Endometrial microvascular endothelial cells (primary cell): ENCODE results near the gene PARVB. TPM values are rescaled to one million over a fixed set of nuclear protein-coding genes. Genes with fewer than 3 reads are reported as not detected.
"Not testable (repeated sequence)": the region's sequence is repeated elsewhere in the genome, so short reads cannot be mapped to it uniquely, and the experiment has no call there.

Experiments
- in situ Hi-C: cut with HindIII; loops from 2 replicates; pipeline ENCODE4 v1.10.0; 2017; ENCODE audit warnings: low sequenced_read_pairs, low pct_unique_long_range_greater_than_20kb; ENCODE audit errors: inconsistent ontology term
- total RNA-seq: library from RNA; depleted of rRNA; stranded (reverse); fragments of >200 nt; gene quantifications from one replicate; pipeline ENCODE4 v1.2.3, GENCODE V29; 2015; ENCODE audit errors: inconsistent ontology term

The PARVB gene
- total RNA-seq, 1 donor from 2014 or later: 307 TPM

DNA sequence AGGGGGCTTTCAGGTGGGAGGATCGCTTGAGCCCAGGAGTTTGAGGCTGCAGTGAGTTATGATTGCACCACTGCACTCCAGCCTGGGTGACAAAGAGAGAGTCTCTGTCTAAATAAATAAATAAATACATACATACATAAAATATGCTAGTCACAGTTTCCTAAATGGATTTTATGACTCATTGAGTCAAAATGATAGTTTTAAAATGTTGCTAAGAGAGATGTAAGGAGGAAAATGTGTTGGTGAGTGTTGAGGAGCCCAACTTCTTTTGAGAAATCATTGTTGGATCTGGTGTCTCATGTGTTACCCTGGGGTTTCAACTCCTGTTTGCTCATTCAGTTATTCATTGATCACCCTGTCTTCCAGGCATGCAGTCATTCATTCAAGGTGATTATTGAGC, 21.0 kb downstream of the PARVB start:
- in situ Hi-C loops: no loop called here

DNA sequence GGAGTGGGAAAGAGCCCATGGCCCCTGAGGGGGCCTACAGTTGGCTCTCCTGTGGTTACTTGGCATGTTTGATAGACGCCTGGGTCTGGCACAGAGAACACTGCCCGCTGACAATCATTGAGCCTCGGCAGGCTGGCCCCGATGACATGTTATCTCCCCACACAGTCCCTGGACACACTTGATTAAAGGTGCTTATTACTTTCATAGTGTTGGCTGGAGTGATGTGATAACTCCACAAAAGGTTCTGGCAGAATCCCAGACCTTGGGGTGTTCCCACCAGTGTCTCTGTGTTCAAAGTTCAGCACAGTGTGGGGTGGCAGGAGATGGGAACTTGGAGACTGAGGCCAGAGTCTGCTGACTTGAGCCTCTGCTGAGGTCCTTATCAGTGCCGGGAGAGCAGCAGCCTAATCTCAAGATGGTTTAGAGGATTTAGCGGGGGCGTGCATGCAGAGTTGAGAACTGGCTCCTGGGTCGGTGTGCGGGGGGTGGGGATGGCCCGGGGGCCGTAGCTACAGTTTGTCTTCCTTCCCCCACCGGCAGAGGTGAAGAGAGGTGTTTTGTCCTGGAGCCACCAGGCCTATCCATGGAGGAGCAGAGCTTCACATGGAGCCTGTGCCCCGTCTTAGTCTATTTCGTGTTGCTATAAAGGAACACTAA, 22.5 kb downstream of the PARVB start:
- in situ Hi-C loops: no loop called here

DNA sequence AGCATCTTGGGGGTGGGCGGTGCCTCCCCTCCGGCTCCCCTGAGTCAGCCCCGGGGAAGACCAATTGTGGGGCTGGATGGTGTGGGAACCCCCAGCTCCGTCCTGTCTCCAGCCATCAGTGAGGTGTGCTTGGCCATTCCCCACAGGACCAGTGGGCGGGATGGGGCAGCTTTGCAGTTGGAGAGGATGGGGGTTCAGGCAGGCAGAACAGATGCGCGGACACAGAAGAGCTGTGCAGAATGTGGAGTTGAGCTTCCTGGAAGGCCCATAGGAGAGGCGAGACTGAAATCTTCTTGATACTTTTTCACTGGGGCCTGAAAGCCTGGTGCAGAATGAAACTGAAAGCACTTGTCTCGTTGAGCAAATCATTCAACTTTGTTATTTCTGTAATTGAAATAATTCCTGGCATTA, 23.8 kb downstream of the PARVB start:
- in situ Hi-C loops: no loop called here

DNA sequence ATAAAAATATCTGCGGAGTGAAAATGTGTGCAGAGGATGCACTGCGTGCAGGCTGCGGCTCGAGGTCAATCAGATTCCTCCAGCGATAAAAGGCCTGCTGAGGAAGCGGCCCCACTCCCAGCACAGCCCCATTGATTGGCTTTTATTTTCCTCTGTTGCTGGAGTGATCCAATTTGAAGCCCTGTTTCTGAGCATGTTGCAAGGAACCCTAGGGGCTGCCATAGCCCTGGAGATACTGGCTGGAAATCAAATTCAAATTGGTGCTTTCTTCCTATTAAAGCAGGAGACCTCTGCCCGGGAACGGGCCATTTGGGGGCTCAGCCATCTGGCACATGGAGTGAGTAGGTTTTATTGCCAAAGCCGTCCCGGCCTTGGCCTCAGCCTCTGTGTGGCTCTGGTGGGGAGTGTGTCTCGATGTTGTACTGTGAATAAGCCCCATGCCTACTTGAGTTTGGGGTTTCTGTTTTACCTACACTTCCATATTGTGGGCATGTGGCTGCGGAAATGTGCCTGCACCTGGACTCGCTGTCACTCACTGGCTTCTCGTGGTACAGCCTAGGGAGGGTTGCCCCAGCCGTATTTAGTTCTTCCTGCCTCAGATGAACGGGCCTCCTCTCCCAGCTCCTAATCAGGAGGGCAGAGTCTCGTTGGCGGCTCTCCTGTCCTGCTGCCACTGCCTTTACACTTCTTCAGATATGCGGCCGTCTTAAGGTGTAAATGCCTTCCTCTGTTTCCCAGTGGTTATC, 25.6 kb downstream of the PARVB start:
- in situ Hi-C loops: no loop called here

DNA sequence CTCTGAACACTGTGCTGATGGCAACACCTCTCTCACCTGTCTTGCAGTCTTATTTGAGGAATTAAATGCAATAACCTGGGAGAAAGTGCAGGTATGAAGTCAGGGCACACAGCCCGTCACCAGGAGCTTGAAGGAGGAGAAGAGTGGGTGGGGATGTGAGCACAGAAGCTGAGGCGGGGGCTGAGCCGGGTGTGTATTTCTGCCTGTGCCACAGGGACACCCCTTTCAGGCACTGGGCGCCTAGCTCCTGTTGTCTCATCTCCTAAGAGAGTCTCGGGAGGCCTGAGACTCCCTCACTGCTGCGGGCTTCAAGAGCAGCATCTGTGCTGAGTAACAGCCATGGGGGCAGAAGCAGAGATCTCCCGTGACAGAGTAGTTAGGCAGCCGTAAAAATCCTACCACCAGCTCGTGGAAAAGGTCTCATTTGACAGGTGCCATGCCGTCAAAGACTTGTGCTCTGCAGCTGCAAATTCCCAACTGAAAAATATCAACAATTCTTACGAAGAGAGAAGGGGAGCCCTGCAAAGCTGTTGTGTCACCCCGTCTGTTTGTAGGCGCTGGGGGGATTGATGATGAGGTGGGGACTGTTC, 26.8 kb downstream of the PARVB start:
- in situ Hi-C loops: no loop called here

DNA sequence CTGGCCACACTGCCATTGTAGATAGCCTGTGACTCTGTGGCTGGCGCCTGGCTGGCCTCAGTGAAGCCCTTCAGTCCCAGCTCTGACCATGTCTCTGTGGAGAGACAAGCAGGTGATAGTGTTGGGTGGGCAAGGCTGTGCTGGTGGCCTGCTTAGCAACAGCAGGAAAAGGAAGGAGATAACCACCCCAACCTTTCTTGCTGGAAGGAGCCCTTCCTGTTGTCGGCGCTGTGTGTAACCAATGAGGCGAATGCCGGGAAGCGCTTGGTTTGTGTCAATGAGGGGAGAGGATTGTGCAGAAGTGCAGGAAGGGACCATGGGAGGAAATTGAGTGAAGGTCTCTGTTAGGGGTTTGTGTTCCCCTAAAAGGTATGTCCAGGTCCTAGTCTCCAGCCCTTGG, 27.3 kb downstream of the PARVB start:
- in situ Hi-C loops: no loop called here

DNA sequence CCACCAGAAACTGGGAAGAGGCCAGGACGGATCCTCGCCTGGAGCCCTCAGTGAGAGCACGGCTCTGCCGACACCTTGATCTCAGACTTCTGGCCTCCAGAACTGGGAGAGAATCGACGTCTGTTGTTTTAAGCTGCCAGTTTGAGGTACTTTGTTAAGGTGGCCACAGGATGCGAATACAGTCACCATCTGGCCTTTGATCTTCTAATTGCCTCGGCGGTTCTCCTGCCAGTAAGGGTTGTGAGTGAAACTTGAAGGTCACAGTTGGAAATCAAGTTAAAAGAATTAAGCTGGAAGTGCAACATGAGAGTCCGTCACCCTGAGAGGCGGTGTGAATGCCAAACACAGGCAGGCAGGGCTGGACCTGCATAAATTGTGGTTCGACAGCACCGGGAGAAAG, 27.9 kb downstream of the PARVB start:
- in situ Hi-C loops: no loop called here

DNA sequence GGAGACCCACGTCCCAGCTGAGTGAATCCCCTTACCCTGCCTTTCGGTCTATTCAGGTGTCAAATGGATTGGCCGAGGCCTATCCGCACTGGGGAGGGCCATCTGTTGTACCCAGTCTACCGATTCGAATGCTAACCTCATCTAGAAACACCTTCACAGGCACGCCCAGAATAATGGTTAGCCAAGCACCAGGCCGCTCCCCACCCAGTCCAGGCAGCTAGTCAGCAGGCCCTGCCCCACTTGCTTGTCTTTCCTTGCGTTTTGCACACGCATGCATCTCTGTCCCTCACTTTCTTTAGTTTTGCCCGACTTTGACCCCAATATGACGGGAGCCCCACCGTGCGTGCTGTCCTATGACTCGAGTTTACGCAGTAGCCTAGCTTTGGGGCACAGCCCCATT, 31.7 kb downstream of the PARVB start:
- in situ Hi-C loops: no loop called here

DNA sequence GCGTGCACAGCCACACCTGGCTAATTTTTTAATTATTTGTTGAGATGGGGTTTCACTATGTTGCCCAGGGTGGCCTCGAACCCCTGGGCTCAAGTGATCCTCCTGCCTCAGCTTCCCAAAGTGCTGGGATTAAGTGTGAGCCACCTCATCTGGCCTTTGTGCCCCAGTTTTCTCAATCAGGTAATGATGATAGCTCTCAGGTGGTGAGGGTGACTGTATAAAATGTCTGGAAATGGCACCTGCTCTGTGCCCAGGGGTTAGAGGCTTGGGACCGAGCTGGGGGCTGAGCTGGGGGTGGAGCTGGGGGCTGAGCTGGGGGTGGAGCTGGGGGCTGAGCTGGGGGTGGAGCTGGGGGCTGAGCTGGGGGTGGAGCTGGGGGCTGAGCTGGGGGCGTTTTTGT, 32.5 kb downstream of the PARVB start:
- in situ Hi-C loops: not testable (repeated sequence)

DNA sequence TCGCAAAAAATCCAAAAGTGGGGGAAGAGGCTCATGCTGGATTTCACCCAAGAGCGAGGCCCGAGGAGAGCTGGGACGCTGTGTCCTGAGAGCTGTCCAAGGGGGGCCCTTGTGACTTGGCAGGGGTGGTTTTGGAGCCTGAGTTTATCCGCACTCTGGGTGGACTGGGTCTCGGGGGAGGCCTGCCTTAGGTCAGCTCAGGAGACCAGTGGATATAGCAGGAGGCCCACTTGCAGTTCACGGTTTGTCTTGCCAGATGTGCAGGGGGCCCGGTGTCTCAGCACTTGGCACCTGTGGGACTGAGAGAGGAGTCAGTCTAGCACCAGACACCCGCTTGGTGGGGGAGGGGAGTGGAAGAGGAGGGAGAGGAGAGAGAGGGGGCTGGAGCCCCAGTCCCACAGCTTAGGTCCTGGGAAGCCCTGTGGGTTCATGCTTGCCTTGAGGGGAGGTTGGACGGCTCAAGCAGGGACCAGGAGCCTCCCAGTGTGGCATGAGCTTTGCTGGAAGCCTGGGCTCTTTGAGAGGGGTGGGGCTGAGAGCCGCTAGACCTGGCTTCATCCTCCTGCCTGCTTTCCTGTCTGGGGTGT, 33.4 kb downstream of the PARVB start:
- in situ Hi-C loops: no loop called here

DNA sequence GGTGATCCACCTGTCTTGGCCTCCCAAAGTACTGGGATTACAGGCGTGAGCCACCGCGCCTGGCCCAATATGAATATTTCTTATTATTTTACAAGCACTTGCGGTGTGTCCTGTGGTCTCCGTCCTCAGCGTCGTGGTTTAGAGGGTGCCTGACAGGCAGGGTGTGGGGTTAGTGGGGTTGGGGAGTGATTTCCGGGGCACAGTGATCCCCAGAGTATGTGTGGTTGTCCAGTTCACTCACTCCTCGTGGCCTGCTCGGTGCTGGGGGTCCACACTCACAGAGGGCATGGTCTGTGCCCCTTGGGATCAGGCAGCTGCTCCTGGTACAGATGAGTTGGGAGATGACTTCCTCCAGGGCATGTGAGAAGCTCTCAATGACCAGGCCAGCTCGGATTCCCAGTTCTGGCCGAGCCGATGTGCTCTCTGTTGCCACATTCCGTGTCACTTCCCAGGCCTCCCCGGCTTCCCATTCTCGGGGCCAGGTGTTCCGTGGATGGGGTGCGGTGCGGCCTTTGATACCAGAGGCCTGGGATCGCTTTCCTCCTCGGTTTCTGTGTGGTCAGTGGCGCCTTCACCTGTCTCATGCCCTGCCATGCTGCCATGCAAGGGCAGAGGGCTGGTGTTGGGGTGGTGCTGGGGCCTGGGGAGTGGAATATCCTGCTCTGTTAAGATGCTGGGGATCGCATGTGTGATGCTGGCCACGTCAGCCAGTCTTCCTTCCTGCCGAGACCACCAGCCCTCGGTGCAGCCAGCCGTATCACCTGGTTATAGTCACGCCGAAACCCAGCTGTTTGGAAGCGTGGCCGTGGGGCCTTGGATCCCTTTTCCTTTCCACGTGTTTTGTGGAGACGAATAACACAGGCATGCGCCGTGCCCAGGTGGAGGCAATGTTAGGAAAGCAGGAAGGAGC, 39.6 kb downstream of the PARVB start:
- in situ Hi-C loops: no loop called here

DNA sequence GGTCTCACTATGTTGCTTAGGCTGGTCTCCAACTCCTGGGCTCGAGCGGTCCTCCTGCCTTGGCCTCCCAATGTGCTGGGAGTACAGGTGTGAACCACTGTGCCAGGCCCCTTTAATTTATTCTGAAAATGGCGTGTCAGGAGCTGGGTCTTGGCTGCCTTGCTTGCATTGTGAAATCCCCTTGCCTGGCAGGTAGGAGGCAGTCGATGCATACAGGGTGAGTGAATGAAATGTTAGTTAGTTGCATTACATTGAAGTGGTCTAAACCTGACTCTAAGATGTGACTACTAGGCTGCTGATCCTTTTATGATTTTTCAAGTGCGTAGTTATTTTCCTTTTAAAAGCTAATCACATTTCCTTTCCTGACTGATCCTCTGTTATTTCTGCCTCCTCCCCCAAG, 42.9 kb downstream of the PARVB start:
- in situ Hi-C loops: no loop called here

DNA sequence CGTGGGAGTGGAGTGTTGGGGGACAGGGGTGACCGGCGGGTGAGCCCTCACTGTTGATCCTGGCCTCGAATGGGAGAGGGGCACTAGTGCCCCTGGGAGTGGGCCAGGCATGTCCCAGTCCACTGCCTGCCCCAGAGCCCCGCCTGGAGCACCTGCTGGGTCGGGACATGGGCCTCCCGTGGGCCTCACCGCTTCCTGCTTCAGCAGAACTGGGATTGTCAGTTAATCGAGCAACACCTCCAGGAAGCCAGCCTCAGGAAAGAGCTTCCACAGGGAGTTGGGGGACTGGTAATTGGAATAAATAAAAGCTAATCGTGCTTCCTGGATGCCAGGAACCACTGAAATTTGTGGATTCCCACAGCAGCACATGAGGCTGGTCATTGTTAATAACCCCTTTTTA, 43.8 kb downstream of the PARVB start:
- in situ Hi-C loops: no loop called here

DNA sequence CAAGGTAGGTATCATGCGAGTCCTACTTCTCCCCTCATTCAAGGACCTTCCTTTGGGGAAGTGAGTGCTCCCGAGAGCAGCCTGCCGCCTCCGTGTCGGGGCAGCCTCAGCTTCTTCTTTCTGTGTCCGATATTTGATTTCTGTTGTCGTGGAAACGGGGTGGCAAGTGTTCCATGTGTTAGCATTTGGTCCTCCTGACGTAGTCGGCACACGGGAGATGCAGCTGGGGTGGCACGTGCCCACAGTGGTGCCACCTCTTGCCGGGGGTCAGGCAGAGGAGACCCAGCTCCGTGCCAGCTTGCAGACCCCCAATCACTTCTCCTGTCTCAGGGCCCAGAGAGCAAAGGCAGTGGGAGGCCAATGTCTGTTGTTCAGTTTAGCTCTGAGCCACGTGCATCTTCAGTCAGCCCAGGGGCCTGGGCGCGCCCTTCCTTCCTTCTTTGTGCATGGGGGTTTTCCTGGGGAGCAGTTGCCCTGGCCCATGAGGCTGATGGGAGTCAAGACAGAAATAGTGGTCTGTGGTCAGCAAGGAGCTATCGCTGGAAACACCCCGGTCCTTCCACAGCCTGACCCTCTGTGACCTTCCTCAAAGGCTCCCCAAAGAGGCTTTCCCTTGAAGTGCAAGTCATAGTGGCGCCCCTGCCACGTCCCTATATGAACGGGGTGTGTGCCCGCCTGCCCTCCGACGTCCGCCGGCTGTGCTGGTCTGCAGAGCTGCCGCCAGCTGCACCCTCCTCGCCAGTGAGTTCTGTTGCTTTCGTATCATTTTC, 44.5 kb downstream of the PARVB start:
- in situ Hi-C loops: no loop called here

DNA sequence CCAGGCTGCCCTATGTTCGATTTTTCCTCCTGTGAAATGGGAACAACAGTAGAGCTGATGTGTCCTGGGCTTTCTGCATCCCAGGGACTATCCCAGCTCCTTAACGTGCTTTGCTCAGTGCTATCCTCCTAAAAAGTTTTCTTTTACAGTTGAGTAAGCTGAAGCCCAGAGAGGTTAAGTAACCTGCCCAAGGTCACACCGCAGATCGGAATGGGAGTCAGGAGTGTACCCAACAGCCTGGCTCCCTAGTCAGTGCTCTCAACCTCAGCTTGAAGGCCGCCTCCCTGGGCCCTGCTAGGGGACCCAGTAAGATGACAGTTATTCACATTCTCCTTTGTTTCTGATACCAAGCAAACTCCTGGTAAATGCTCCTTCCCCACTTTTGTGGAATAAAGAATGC, 45.9 kb downstream of the PARVB start:
- in situ Hi-C loops: no loop called here

DNA sequence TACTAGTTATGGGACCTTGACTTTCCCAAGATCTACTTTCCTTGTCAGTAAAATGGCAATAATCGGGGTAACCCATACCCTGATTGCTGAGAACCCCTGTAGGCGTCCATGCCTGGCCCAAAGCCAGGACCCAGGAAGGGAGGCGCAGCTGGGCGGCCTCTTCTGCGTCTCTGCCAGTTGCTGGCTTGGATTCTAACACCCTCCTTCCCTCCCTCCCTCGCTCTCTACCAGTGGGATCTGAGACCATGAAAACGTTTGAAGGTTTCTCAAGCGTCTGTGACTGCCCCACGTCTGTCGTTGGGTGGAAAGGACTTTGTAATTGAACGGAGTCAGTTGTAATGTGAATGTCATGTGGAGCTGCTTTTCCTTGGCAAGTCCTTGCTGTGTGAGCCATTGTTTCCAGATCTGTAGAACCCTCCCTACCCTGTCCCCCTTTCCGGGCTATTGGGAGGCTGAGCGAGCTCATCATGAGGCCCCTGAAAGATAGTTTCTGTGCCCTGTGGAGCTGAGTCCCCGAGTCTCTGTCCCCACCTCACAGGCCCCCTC, 47.8 kb downstream of the PARVB start:
- in situ Hi-C loops: no loop called here

DNA sequence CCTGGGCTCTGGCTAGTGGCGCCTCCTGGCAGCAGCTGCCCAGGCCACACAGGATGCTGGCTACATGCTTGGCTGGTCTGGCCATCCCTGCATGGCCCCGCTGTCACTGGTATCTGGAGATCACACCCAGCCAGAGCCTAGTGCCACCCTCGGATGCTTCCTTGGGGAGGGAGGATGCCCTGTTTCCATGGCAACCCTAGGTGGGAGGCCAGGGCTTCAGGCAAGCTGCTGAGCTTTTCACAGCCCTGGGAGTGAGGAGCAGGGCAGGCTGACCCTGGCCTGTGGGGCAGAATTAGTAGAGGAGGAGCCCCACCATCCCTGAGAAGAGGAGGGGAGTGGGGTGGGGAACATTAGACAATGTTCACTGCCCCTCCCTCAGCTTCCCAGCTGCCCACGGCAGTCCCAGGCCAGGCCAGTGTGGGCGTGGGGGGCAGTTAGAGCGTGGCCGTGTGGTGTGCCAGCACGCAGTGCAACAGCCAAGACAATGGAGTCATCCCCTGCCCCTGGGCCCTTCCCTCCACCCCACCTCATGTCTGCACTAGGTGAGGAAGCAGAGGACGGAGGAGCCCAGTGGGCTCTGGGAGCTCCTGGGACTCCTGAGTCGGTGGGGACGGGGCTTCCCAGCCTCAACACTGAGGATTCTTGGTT, 50.4 kb downstream of the PARVB start:
- in situ Hi-C loops: no loop called here

DNA sequence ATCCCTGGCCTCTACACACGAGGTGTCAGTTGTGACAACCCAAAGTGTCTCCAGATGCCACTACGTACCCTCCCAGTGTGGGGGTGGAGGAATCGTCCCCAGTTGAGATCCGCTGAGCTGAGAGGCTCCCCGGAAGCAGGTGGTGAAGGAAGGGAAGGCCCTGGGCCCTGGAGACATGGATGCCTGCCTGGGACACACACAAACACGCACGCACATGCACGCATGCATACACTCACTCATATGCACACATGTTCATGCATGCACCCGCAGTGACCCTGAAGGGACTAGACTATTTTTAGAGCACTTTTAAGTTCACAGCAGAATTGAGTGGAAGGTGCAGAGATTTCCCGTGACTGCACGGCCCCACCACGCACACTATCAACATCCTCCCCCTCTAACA, 50.9 kb downstream of the PARVB start:
- in situ Hi-C loops: no loop called here
